ENCODE measurements around the gene ENO2.
"Not testable (repeated sequence)": the region's sequence is repeated elsewhere in the genome, so short reads cannot be mapped to it uniquely, and the experiment has no call there.

The ENO2 gene

DNA sequence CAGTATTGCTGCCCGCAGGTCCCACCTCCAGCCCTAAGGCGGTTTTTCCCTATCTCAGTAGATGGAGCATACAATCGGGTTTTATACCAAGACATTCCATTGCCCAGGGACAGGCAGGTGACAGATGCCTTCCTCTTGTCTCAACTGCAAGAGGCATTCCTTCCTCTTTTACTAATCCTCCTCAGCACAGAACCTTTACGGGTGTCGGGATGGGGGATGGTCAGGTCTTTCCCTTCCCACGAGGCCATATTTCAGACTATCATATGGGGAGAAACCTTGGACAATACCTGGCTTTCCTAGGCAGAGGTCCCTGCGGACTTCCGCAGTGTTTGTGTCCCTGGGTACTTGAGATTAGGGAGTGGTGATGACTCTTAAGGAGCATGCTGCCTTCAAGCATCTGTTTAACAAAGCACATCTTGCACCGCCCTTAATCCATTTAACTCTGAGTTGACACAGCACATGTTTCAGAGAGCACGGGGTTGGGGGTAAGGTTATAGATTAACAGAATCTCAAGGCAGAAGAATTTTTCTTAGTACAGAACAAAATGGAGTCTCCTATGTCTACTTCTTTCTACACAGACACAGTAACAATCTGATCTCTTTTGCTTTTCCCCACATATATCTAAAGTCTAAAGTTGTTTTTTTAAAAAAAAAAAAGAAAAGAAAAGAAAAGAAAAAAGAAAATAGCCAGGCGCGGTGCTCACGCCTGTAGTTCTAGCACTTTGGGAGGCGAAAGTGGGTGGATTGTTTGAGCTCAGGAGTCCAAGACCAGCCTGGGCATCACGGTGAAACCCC lies 28.0 kb upstream of the ENO2 start:
- not testable (repeated sequence) for DNase-seq

GRCh38 chr12:6887460-6887859 lies 26.9 kb upstream of the ENO2 start:
- DNase-seq = no peak

DNA sequence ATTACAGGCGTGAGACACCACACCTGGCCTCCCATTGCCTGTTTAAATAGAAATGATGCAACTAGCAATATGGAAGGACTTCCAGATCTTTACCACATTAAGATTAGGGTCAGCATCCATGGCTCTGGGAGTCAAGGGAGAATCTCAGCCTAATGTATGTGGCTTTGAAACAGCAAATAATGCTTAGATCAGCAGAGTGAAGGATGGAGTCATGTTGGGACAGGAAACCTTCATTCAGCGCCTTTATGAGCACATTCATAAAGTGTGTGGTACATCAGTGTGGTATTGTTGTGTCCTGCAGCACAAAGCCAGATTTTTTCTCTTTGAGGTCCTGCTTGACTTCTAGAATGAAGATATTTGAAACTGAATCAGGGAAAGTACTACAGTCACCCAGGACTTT lies 26.0 kb upstream of the ENO2 start:
- DNase-seq = peak; percentile 21

- DNase-seq = not testable (repeated sequence)
Measured at GRCh38 chr12:6888794-6889193, 25.6 kb upstream of the ENO2 start.

DNA sequence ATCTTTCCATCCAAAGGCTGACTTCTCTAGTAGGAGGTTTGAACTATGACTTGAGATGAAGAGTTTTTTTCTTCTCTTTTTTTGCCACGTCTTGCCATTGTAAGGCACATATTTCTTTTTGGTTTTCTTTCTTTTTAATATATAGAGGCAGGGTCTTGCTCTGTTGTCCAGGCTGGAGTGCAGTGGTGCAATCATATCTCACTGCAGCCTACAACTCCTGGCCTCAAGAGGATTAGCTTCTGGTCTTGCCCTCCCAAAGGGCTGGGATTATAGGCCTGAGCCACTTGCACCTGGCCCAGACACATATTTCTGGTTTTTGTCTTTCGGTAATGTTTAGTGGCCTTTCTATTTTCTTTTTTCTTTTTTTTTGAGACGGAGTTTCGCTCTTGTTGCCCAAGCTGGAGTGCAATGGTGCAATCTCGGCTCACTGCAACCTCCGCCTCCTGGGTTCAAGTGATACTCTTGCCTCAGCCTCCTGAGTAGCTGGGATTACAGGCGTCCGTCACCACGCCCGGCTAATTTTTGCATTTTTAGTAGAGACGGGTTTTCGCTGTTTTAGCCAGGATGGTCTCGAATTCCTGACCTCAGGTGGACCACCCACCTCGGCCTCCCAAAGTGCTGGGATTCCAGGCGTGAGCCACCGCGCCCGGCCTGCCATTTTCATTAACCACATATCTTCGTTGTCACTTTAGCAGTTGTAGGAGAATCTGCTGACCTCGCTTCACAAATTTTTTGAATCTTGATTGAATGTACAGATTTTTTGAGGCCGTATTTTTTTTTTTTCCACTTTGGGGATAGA lies 24.4 kb upstream of the ENO2 start:
- not testable (repeated sequence) for DNase-seq

DNA sequence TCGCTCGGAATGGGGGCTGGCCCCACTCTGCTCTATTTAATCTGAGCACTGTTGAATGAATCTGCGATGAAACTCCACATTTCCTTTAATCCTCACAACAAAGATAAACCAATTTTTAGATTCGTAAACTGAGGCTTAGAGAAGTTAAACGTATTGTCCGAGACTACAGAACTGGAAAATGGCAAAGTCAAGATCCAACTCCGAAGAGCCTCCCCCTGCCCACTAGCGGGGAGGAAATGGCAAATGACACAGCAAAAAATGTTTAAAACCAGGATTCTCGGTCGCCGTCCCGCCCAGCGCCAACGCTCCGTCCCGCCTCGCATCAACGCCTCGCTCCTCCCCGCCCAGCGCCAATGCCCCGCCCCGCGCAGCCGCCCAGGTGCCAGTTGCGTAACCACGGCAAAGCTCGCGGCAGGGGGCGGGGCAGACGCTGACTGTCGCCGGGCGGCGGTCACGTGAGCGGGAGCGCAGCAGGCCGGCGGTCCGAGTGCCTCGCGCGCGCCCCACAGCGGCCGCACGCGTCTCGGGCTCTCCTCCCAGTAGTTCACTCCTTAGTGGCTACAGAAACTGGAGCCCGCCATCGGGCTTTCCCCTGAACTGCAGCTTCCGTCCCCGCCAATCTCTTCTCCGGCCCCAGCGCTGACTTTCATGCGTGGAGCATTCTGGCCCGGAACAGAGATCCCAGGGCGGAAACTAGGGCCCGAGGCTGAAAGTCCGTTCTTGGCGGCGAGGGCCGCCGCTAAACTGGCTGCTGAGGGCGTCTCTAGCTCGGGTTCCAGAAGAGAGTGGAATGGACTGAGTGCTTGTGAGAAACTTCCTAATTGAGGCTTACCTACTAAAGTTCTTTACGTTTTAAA lies 23.4 kb upstream of the ENO2 start:
- DNase-seq = peak; percentile 99

GRCh38 chr12:6891646-6892001 lies 22.8 kb upstream of the ENO2 start:
- no peak for DNase-seq

DNA sequence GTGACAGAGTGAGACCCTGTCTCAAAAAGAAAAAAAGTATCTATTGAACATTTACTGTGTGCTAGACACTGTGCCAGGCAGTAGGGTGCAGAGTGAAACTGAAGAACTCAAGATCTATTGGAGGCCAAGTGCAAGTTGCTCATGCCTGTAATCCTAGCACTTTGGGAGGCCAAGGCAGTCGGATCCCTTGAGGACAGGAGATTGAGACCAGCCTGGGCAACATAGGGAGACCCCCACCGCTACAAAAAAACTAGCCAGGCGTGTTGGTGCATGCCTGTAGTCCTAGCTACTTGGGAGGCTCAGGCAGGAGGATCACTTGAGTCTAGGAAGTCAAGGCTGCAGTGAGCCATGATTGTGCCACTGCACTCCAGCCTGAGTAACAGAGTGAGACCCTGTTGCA lies 21.7 kb upstream of the ENO2 start:
- not testable (repeated sequence) for DNase-seq

DNA sequence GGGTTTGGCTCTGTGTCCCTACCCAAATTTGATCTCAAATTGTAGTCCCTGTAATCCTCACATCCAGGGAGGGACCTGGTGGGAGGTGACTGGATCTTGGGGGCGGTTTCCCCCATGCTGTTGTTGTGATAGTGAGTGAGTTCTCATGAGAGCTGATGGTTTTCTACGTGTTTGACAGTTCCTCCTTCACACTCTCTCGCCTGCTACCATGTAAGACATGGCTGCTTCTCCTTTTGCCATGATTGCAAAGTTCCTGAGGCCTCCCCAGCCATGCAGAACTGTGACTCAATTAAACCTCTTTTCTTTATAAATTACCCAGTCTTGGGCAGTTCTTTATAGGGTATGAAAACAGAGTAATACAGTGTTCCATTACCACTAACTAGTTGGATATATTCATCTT lies 20.1 kb upstream of the ENO2 start:
- no peak for DNase-seq

GRCh38 chr12:6896846-6897435 lies 17.4 kb upstream of the ENO2 start:
- no peak for DNase-seq

- no peak for DNase-seq
Measured at GRCh38 chr12:6899427-6899826, 15.0 kb upstream of the ENO2 start.

DNA sequence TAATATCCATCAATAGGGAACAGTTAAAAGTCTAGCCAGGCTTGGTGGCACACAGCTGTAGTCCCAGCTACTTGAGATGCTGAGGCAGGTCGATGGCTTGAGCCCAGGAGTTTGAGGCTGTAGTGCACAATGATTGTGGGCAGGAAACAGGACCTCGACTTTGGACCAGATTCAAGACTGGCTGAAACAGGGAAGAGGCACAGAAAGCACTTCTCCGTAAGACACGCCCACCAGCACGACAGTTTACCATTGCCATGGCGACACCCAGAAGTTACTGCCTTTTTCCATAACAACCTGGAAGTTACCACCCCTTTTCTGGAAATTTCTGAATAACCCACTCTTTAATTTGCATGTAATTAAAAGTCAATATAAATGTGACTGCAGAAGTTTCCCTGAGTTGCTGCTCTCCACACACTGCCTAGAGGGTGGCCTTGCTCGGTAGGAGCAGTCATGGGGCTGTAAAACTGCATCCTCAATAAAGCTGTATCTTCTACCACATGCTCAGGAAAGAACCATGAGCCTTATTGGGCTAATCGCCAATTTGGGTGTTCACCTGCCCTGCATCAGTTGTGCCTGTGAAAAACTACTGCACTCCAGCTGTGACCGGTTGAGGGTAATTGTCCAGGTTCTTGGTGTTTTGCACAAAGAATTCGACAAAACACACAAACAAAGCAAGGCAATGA lies 14.4 kb upstream of the ENO2 start:
- DNase-seq = peak; percentile 28

DNA sequence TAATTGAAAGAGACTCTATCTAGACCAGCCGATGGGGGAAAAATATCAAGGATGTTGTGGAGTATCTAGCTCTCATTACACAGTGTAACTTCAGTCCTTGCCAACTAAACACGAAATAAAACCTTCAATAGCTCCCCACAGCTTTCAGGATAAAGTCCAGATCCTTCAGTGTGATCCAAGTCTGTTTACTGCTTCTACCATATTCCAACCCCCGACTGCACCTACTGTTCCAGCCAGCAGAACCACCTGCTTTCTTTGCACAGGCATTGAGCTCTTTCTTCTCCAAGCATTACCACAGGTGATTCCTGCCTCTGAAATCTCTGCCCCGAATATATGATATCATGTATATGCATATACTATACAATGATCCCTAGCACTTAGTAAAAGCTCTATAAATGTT lies 11.9 kb upstream of the ENO2 start:
- no peak for DNase-seq

GRCh38 chr12:6903722-6904121 lies 10.7 kb upstream of the ENO2 start:
- DNase-seq = no peak

- DNase-seq = peak; percentile 99
Measured at GRCh38 chr12:6904280-6905276, 9.8 kb upstream of the ENO2 start, which contains the start of gene LRRC23. LRRC23 (plus strand) TSS chr12:6904822; CDS start chr12:6905634, 812 bp downstream.

DNA sequence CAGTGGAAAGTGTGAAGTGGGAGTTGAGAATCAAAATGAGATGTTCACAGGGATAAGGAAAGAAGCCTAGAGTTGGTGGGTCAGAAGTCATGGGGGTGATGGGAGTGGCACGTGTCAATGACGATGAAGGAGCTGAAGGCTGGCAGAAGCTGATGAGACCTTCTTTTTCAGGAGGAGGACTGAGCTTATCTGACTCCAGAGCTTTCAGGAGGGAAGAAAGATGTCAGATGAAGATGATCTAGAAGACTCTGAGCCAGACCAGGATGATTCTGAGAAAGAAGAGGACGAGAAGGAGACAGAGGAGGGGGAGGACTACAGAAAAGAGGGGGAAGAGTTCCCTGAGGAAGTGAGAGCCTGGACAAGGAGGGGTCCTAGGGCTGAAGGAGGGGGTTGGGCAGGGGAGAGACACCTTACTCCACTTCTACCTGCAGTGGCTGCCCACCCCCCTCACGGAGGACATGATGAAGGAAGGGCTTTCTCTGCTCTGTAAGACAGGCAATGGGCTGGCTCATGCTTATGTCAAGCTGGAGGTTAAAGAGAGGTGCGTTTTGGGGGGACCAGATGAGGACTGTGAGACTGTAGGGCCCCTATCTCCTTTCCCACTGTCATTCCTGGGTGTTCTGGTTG lies 8.9 kb upstream of the ENO2 start:
- DNase-seq = no peak

DNA sequence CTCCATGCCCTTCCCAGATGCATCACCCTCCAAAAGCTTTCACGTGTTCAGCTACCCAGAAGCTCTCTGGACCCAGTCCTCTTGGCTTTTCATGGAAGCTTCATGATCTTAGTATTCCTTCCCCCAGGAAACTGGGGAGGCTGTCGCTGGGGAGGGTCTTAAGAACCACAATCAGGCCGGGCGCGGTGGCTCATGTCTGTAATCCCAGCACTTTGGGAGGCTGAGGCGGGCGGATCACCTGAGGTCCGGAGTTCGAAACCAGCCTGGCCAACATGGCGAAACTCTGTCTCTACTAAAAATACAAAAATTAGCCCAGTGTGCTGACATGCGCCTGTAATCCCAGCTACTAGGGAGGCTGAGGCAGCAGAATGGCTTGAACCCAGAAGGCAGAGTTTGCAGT lies 6.2 kb upstream of the ENO2 start:
- DNase-seq = not testable (repeated sequence)

DNA sequence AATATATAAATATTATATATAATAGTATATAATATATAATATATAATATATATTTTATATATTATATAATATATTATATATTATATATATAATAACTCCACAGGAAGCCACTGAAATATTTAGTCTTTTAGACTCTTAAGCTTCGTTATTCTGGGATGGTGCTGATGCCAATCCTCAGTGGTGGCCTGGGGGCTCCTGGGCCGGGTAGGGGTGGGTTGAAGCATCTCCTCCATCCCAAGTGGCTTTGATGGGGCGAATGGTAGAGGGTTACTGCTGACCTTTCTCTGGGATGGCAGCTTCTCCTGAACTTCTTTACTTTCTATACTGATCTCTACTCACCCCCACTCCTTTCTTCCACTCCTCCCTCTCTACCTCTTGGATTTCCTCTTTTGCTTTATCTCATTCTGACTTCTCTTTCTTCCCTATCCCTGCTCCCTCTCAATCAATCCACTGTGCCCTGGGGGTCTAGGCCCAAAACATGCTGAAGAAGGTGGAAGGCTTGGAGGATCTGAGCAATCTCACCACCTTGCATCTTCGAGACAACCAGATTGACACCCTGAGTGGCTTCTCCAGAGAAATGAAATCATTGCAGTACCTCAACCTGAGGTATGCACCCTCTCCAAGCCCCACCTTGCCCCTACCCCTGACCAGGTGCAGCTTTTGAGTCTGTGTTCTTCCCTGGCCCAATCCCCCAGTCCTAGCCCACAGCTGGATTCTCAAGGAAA lies 4.8 kb upstream of the ENO2 start:
- DNase-seq = no peak

GRCh38 chr12:6912164-6912935 lies 2.0 kb upstream of the ENO2 start:
- DNase-seq = no peak
